Activated T-helper 17 cell treated with anti-CD3 and anti-CD28 coated beads, Interleukin-2, amount 50 U/mL, for 72 hours (primary cell): Measurements from ENCODE around the gene GABRR1. TPM values are rescaled to one million over a fixed set of nuclear protein-coding genes. Genes with fewer than 3 reads are reported as not detected.

Source experiments
- ATAC-seq: fragments of 150-1000 bp; cut with Tn5 transposase; replicated peaks from 2 replicates; pipeline ENCODE4 v1.10.0; 2021; ENCODE audit warnings: mild to moderate bottlenecking, moderate library complexity
- H3K27ac Mint-ChIP-seq: one replicate; pipeline ENCODE4 v1.8.0; 2022; ENCODE audit warnings: mixed read lengths
- H3K27me3 Mint-ChIP-seq: one replicate; pipeline ENCODE4 v1.8.0; 2022; ENCODE audit warnings: mixed read lengths
- H3K36me3 Mint-ChIP-seq: one replicate; pipeline ENCODE4 v1.8.0; 2022; ENCODE audit warnings: low read depth, mild to moderate bottlenecking, mixed read lengths
- H3K4me1 Mint-ChIP-seq: one replicate; pipeline ENCODE4 v1.8.0; 2022; ENCODE audit warnings: mixed read lengths
- H3K4me3 Mint-ChIP-seq: one replicate; pipeline ENCODE4 v1.8.0; 2022; ENCODE audit warnings: mild to moderate bottlenecking, mixed read lengths
- H3K9me3 Mint-ChIP-seq: one replicate; pipeline ENCODE4 v1.8.0; 2022; ENCODE audit warnings: mixed read lengths
- total RNA-seq, 2 donors: library from RNA; stranded (reverse); gene quantifications; one replicate each; pipeline ENCODE4 v1.2.3, GENCODE V29; 2022

The GABRR1 gene
- total RNA-seq, 2 donors from 2014 or later, result not detected

DNA sequence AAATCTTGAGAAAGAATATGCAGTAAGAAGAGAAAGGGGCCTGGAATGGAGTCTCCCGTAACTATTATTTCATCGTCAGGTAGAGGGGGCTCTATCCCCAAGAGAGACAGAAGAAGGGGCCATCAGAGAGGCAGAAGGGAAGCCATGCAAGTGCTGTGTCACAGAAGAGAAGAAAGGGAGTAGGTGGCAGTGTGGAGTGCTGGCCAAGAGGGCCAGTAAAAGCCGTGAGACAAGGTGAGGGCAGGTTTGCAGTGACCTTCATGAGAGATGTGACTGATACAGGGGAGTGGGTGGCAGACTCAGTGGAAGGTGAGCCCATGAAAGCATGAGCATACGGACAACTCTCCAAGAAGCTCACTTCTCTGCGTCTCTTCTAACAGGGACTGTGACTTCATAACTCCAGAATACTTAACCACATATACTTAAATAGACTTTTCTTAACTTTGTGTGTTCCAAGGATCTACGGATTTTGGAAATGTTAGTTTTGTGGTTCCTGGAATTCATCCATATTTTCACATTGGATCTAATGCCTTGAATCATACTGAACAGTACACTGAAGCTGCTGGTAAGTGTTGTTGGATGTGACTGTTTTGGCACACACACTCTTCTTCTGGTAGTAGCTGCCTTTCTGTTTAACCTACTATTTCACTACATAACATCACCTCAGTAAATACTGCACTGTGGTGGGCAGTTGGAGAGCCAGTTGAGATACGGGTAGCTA, 55.7 kb downstream of the GABRR1 start:
- Mint-ChIP-seq H3K27me3 (no peaks in the 10 kb centered on the region), H3K4me1 (no peaks in the 10 kb centered on the region), H3K4me3 (no peak overlapping the region), H3K27ac (no peak overlapping the region), H3K36me3 (peaks cover 67% of the 10 kb centered on the region), H3K9me3 (no peaks in the 10 kb centered on the region)
- peak; percentile 14 for ATAC-seq

DNA sequence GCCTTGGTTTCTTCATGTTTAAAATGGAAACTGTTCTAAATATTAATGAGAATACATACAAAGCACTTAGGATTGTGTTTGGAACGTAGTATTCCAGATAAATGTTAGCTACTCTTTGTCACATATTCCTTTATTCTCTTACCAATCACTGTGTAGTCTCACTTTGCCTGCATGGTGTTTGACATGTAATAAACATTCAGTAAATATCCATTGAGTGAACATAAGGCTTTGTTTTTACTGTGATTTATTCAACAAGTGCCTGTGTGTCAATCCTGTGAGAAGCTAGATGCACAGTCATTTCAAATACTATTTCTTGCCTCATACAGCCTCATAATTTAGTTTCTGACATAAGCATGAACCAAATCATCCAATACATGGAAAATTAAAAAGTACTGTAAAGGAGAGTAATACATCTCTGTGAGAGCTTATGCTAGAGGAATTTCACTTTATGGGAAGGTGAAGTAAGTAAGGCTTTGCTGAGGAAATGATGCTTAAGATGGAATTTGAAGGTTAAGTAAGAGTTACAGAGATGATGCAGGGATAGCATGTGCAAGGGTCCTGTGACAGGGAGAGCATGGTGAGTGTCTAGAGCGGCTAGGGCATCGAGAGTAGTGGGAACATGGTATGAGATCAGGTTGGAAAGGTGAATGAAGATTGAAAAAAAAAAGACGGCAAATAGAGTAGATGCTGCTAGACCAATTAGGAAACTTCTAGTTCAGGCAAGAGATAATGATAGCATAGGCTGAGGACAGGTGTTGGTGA, 56.6 kb downstream of the GABRR1 start:
- no peak overlapping the region for H3K4me3 Mint-ChIP-seq
- ATAC-seq, result no peak
- peaks cover 72% of the 10 kb centered on the region for H3K36me3 Mint-ChIP-seq
- no peak overlapping the region for H3K27ac Mint-ChIP-seq
- H3K4me1 Mint-ChIP-seq, result no peaks in the 10 kb centered on the region
- H3K9me3 Mint-ChIP-seq, result no peaks in the 10 kb centered on the region
- no peaks in the 10 kb centered on the region for H3K27me3 Mint-ChIP-seq

DNA sequence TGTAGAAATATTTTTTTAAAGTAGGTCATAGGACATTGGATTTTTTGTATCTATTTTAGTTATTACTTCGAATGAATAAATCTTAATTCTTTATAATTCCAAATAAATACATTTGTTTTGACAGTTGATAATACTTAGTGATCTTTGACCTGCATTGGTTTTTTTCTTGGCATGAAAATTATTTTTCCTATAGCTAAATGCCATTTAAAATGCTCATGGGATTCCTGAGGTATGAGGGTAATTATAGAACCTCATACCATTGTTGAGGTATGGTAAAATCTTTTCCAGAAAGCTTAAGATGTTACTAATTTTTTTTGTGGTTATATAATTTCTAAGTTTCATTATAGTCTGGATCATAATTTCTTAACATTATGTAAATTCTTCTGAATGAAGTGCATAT, 63.0 kb downstream of the GABRR1 start:
- Mint-ChIP-seq H3K27ac (no peak overlapping the region), H3K4me1 (no peaks in the 10 kb centered on the region), H3K27me3 (no peaks in the 10 kb centered on the region), H3K36me3 (peaks cover 63% of the 10 kb centered on the region), H3K9me3 (no peaks in the 10 kb centered on the region), H3K4me3 (no peak overlapping the region)
- no peak for ATAC-seq

DNA sequence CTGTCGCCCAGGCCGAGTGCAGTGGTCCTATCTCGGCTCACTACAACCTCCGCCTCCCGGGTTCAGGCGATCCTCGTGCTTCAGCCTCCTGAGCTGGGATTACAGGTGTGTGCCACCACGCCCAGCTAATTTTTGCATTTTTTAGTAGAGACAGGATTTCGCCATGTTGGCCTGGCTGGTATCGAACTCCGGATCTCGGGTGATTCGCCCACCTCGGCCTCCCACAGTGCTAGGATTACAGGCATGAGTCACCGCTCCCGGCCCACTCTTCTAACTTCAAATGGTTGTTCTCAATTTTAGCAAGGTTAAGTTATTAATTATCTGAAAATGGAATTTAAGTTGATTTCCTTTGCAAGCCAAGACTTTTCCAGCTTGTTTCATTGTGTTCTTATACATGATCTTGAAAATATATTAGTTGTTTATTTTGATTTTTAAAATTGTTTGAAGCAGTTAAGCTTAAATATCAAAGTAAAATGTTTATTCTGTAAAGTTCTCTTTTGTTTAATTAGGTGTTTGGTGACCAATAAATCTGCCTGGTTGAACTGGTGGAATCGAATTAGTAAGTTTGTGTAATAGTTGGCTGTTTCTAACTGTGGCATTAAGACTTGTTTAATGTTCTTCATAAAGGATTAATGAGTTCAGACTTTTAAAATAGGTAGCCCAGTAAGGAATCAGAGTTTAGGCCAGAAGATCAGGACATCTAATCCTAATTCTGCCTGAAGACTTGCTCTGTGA, 69.0 kb downstream of the GABRR1 start:
- Mint-ChIP-seq H3K36me3 (peaks cover 46% of the 10 kb centered on the region), H3K9me3 (no peaks in the 10 kb centered on the region), H3K4me1 (peaks cover 15% of the 10 kb centered on the region), H3K4me3 (peak overlapping the region; percentile 45), H3K27ac (no peak overlapping the region), H3K27me3 (no peaks in the 10 kb centered on the region)
- ATAC-seq, result no peak

DNA sequence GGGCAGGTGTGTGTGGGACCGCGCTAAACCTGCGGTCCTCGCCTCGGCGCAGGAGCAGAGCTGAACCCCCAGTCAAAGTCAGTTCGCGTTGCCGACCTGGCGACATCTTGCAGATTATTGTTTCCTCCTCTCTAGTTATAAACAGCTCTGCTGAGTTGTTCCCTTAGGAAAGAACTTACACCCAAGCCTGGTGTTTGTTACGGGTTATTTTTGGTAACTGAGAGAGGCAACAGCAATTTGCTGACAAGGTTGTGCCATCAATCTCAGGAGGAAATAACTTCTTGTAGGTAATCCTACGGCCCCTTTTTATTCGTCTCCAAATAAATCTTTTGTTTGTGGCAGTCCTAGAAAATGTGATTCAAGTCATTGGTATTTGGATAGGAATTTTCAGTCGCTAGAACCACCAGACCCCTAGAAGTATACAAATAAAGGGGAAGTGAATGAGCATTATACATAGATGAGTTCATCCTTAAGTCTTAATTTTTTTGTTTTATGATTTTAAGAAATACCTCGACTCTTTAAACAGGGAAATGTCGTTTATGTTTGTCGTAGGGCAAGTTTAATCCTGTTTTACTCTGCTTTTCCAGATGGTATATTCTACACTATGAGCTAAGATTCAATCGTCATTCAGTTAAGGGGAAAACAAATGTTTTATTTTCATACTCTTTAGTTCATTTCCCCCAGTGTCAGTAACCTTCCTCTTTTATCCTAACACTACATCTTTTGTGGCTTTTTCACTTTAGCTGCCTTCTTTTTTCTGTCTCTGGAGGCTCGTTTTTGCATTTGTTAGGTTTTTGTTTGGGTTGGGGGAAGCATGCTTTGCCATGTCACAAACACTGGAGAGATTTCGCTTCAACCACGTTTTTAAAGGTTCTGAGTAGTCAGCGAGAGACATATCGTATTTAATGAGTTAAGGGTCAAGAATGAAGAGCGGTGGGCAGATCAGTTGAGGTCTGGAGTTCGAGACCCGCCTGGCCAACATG, 70.1 kb downstream of the GABRR1 start:
- no peaks in the 10 kb centered on the region for H3K9me3 Mint-ChIP-seq
- peak; percentile 20 for ATAC-seq
- peaks cover 39% of the 10 kb centered on the region for H3K36me3 Mint-ChIP-seq
- peak overlapping the region; percentile 47 for H3K27ac Mint-ChIP-seq
- no peaks in the 10 kb centered on the region for H3K27me3 Mint-ChIP-seq
- peaks cover 15% of the 10 kb centered on the region for H3K4me1 Mint-ChIP-seq
- H3K4me3 Mint-ChIP-seq, result peak overlapping the region; percentile 81

DNA sequence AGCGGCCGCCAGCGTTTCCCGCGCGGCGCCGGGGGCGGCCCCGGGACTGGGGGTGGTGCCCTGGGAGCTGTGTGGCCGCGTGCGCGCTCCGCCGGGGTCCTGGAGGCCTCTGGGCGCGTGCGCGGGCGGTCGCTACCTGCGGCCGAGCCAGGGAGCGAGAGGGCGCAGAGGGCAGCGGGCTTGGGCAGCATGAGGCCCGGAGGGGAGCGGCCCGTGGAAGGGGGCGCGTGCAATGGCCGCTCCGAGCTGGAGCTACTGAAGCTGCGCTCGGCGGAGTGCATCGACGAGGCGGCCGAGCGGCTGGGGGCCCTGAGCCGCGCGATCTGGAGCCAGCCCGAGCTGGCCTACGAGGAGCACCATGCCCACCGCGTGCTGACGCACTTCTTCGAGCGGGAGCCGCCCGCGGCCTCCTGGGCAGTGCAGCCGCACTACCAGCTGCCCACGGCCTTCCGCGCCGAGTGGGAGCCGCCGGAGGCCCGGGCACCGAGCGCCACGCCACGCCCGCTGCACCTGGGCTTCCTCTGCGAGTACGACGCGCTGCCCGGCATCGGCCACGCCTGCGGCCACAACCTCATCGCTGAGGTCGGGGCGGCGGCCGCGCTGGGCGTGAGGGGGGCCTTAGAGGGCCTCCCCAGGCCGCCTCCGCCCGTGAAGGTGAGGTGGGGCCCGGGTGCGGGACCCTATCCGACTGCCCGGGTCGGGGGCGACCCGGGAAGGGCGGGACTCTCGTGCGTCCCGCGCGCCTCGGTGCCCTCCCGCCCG, 71.0 kb downstream of the GABRR1 start, which contains the start of gene PM20D2:
Gene PM20D2, plus strand, starts transcription at position 100 of the 762 bp plus-strand sequence. Its CDS starts 90 bp downstream, at position 190.
- peak within 1 kb of the TSS; percentile 95 for H3K4me3 Mint-ChIP-seq
- H3K27me3 Mint-ChIP-seq, result no peaks in the 10 kb centered on the region
- H3K4me1 Mint-ChIP-seq, result peaks cover 15% of the 10 kb centered on the region
- ATAC-seq, result peak; percentile 68
- peak within 1 kb of the TSS; percentile 98 for H3K27ac Mint-ChIP-seq
- peaks cover 31% of the 10 kb centered on the region for H3K36me3 Mint-ChIP-seq
- H3K9me3 Mint-ChIP-seq, result no peaks in the 10 kb centered on the region

DNA sequence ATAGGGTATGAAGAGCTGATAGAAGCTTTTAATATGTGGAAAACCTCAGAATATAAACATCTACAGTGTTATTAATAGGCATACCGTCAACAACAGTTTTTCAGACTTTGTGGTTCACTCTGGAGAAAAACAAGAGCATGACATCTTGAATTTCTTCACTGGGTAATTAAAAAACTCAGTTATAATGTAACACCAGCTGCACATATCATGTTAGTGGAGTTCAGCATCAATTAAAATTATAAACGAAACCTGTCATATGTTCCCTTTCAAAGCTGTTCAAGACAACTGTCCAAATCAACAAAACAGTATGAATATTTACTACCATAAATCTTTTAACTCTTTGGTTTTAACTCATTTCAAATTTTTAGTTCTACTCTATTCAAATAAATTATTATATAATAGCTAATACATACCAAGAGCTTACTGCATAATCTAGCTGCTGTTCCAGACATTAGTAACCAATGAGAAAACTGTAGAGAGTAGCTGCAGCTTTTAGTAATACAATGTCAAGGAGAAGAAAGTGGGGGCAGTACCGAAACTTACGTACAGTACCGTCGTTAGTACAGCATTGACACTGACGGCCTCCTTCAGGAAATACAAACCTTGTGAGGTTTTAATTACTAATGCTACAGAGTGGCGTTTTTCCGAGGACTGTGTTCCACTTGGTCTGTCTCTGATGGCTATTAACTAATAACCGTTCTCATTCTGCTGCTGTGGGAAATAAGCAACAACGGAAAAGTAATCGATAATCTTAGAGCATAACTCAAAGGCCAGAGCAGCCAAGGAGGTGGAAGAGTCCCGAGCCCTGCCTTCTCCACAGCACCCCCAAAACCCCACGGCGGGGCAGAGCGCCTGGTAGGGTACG, 71.8 kb downstream of the GABRR1 start:
- peak; percentile 86 for ATAC-seq
- H3K4me3 Mint-ChIP-seq, result peak overlapping the region; percentile 95
- H3K9me3 Mint-ChIP-seq, result no peaks in the 10 kb centered on the region
- H3K27me3 Mint-ChIP-seq, result no peaks in the 10 kb centered on the region
- H3K27ac Mint-ChIP-seq, result peak overlapping the region; percentile 98
- H3K4me1 Mint-ChIP-seq, result peaks cover 15% of the 10 kb centered on the region
- H3K36me3 Mint-ChIP-seq, result peaks cover 30% of the 10 kb centered on the region

DNA sequence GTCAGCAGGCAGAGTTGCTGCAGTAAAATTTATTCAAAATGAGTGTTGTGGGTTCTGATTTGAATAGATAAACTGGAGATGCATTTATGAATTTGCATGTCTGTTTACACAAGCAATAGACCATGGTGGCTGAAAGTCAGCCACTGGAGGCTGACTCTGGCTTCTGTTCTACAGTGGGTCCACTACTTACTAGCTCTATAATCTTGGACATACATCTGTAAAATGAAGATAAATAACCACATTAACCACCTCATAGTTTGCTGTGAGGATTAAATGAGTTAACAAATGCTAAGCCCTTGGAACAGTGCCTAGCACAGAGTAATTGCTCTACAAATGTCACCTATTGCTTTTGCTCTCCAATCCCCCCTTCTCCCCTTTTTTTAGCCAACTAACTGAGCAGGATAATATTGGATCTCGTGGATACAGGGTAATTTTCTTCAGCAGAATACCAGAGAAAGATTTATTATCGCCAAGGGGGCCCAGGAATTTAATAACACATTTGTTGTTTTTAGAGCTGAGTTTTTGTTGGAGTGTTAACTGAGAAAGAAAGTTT, 72.7 kb downstream of the GABRR1 start:
- H3K27me3 Mint-ChIP-seq, result no peaks in the 10 kb centered on the region
- peaks cover 15% of the 10 kb centered on the region for H3K4me1 Mint-ChIP-seq
- no peaks in the 10 kb centered on the region for H3K9me3 Mint-ChIP-seq
- H3K4me3 Mint-ChIP-seq, result peak overlapping the region; percentile 95
- H3K36me3 Mint-ChIP-seq, result peaks cover 23% of the 10 kb centered on the region
- ATAC-seq, result peak; percentile 37
- peak overlapping the region; percentile 51 for H3K27ac Mint-ChIP-seq

DNA sequence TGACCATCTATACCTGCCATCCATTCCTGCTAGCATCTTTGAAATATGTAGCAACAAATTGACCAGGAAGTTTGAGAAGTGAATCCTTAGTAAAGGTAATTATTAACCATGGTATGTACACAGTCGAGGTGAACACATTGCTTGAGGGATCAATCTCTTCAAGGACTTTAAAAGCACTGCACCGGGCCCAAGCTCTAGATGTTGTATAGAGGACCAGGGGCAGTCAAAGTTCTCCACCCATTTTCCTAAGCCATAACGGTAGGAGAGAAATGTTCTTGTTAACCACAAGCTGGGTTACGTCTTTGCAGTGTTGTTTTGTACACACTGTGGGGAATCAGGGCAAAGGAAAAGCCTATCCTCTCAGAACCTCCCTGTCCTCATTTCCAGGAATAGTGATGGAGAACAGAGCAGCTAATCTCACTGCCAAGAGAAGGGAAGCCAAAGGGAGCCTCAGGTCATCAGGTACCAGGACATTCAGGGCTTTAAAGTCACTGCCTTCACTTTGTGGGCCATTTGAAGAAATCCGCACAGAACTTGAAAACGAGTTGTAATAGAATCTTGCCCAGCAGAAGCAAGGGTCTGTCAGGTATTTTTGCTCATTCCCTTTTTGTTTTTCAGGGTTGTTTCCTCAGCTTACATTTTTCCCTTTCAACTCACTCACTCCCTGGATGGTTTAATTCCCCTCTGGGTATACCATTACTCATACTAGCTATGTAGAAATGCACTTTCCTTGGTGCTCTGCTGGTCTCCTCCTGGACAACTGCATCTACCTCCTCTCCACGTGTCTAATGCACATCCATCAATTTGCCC, 76.6 kb downstream of the GABRR1 start:
- H3K27ac Mint-ChIP-seq, result no peak overlapping the region
- no peak overlapping the region for H3K4me3 Mint-ChIP-seq
- no peaks in the 10 kb centered on the region for H3K9me3 Mint-ChIP-seq
- H3K4me1 Mint-ChIP-seq, result no peaks in the 10 kb centered on the region
- ATAC-seq, result no peak
- no peaks in the 10 kb centered on the region for H3K27me3 Mint-ChIP-seq
- peaks cover 2% of the 10 kb centered on the region for H3K36me3 Mint-ChIP-seq

DNA sequence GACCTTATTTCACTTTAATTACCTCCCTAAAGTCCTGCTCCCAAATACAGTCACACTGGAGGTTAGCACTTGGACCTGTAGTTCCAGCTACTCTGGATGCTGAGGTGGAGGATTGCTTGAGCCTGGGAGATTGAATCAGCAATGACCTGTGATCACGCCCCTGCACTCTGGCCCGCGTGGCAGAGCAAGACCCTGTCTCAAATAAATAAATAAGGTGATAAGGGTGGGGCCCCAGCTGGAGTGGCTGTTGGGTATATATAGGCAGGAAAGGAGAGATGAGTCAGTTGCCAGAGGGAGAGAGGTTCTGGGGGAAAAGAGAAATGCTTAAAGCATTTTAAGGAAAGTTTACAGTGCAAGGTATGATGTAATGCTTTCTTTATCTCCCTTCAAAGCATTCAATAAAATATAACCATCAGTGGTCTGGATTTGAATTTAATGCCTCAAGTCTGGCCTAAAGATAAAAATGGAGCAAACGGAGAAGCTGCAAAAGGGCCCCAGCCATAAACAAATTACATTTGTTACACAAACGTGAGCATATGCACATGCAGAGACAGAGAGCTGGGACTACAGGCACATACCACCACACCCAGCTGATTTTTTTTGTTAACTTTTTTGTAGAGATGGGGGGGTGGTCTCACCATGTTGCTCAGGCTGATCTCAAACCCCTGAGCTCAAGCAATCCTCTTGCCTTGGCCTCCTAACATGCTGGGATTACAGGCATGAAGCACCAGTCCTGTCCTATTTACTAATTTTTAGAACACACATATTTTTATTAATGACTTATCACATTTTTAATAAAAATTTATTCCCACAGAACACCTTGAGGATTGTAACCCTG, 77.4 kb downstream of the GABRR1 start:
- no peaks in the 10 kb centered on the region for H3K36me3 Mint-ChIP-seq
- H3K27me3 Mint-ChIP-seq, result no peaks in the 10 kb centered on the region
- H3K4me1 Mint-ChIP-seq, result no peaks in the 10 kb centered on the region
- no peak for ATAC-seq
- no peak overlapping the region for H3K4me3 Mint-ChIP-seq
- no peak overlapping the region for H3K27ac Mint-ChIP-seq
- H3K9me3 Mint-ChIP-seq, result no peaks in the 10 kb centered on the region

DNA sequence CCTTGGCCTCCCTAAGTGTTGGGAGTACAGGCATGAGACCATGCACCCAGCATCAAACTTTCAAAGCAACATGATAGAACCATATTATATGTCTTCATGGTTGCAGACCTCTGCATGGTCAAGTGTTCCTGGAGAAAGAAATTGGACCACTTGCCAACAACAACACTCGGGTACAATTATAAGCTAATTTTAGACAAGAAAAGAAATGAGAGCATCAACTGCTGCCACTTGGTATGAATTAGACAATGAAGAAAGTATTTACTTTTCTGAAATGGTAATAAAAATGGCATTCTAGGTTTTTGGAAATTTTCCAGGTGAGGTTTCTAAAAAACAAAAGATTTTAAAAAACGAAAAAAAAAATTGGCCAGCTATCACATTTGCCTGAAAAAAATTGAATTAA, 79.0 kb downstream of the GABRR1 start:
- Mint-ChIP-seq H3K9me3 (no peaks in the 10 kb centered on the region), H3K4me1 (no peaks in the 10 kb centered on the region), H3K27ac (no peak overlapping the region), H3K36me3 (no peaks in the 10 kb centered on the region), H3K4me3 (no peak overlapping the region), H3K27me3 (no peaks in the 10 kb centered on the region)
- ATAC-seq, result no peak
